HG03354 (cell line): ENCODE results near the gene SYT4.
"Not testable (repeated sequence)": the region's sequence is repeated elsewhere in the genome, so short reads cannot be mapped to it uniquely, and the experiment has no call there.

ENCODE experiments used
- ATAC-seq: cut with Tn5 transposase; IDR thresholded peaks from one replicate; pipeline ENCODE4 v1.9.1; 2021; ENCODE audit warnings: mild to moderate bottlenecking; ENCODE audit not compliant: unreplicated experiment, poor library complexity, severe bottlenecking

SYT4 gene

GRCh38 chr18:43277164-43277600, at the start of gene SYT4:
Gene SYT4, minus strand, starts transcription at chr18:43277490. Its CDS starts 209 bp downstream, at chr18:43277281.
- ATAC-seq: no peak

DNA sequence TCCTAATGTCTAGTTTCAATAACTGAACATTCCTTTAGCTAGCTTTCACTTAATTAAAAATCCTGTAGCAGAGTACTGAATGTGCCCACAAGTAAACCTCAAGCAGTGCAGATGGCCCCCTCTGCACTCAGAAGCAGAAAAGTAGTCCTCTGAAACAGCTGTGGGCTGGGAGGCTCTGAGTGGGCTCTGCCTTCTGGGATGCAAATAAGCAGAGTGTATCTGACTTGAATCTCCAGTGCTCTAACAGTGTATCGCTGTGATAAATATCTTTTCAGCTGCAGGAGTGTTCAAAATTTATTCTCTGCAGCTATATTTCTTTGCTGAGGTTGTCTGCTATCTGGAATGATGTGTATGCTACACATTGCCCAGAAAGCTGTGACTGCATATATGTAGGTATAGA, 44.8 kb upstream of the SYT4 start:
- no peak for ATAC-seq

DNA sequence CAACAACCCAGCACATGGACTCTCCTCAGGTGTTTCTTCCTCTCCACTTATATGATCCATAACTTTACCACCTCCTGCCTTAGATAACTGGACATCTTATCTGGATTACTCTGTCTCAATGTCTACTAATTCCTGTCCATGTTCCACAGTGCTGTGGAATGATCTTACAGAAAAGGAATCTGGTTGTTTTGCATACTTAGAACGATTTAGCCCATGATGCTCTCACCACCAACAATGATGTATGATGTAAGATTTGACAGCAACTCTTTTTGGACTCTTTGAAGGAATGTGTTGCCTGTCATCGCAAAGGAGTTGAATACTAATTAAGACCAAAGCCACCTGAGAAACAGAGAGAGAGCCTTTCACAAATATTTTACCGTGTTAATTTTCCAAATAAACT, 37.7 kb upstream of the SYT4 start:
- ATAC-seq: no peak

GRCh38 chr18:43312891-43313290, 35.6 kb upstream of the SYT4 start:
- ATAC-seq: no peak

DNA sequence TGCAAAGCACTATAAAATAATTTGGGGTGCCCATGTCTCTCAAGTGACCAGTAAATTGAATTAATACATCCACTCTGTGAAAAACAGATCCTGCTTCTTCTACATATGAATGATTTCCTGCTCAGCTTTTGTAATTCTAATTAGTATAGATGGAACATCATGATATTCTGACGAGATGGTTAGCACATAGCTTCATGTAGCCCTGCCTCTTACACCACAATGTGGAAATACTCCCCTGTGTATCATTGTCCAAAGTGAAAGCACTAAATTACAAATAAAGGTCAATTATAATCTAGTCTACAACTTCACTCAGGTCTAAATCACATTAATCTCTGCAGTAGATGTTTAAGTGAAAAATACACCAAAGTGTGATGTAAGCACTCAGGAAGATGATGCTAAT, 32.9 kb upstream of the SYT4 start:
- ATAC-seq: no peak

DNA sequence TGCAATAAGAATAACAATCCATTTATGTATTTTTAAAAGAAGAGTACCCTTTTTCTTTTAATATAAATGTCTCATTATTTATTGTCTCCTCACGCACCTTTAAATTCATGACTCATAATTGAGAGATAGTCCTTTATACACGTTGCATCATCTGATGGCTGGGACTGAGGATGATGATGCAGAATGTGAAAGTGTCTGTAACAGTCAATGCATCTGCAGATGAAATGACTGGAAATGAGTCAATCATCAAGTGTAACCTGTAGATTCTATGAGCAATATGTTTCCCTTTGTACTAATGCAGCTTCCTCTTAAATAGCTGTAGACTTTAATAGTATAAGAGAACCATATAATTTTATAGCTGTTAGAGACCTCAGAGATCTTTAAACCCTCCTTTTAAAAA, 26.1 kb upstream of the SYT4 start:
- ATAC-seq: no peak

GRCh38 chr18:43286187-43286586, 8.9 kb upstream of the SYT4 start:
- not testable (repeated sequence) for ATAC-seq

- no peak for ATAC-seq
Measured at GRCh38 chr18:43283299-43283698, 6.0 kb upstream of the SYT4 start.

DNA sequence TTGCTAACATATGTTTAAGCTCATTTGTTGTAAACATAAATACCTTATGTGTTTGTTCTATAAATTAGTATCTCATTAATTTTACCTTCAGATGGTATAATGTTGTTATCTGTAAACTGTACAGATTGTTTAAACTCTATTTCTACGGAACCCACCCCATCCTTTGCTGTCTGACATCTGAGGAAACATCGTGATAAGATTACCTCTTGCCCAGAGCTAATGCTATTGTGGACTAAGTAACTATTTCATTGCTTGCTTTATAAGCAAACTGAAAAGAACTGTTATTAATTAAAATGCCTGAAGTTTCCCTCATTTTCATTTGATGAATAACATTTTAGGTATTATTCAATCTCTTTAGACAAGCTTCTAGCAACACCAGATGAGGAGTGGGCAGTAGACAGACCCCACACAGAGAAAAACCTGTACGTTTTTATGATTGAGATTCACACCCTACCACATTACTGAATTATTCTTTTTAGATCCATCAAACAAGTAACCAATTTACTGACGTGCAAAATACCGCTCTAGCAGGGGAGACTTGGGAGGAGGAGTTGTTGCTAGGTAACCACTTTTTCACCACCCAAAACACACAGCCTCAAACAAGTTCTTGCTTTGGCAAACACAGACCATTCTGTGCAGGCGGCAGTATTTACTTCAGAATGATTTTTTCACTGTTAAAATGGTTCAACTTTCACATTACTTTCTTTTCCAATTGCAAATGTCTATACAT, 1.9 kb upstream of the SYT4 start:
- ATAC-seq: peak; percentile 90

- ATAC-seq: no peak
Measured at GRCh38 chr18:43278355-43278754, 1.1 kb upstream of the SYT4 start.

- no peak for ATAC-seq
Measured at GRCh38 chr18:43276491-43276890, 799 bp downstream of the SYT4 start.

- ATAC-seq: no peak
Measured at GRCh38 chr18:43275546-43275945, 1.7 kb downstream of the SYT4 start.

GRCh38 chr18:43274526-43274925, 2.8 kb downstream of the SYT4 start:
- ATAC-seq: no peak

GRCh38 chr18:43271593-43272432, 5.5 kb downstream of the SYT4 start:
- peak; percentile 92 for ATAC-seq

DNA sequence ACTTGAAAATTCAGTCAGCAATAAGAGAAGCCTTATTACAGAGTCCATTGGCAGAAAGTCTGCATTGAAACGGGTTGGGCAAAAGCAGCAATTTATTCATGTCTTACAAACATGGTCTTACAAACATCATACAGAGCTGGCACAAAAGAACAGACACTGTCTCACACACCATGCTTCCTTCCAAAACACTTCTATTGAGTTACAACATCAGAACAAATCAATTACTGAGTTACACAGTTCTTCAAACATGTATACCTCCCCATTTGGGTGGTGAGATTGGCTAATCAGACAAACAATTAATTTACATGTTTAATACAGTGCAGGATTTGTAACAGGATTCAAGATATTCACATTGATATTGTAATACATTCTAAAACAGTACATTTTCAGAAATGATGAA, 9.5 kb downstream of the SYT4 start:
- no peak for ATAC-seq

DNA sequence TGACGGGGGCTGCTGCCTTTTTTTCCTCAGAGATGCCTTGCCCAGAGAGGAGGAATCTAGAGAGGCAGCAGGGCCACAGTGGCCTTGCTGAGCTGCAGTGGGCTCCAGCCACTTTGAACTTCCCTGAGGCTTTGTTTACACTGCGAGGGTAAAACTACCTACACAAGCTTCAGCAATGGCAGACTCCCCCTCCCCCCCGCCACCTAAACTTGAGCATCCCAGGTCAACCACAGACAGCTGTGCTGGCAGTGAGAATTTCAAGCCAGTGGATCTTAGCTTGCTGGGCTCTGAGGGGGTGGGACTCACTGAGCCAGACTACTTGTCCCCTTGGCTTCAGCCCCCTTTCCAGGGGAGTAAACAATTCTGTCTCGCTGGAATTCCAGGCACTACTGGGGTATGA, 11.8 kb downstream of the SYT4 start:
- no peak for ATAC-seq

DNA sequence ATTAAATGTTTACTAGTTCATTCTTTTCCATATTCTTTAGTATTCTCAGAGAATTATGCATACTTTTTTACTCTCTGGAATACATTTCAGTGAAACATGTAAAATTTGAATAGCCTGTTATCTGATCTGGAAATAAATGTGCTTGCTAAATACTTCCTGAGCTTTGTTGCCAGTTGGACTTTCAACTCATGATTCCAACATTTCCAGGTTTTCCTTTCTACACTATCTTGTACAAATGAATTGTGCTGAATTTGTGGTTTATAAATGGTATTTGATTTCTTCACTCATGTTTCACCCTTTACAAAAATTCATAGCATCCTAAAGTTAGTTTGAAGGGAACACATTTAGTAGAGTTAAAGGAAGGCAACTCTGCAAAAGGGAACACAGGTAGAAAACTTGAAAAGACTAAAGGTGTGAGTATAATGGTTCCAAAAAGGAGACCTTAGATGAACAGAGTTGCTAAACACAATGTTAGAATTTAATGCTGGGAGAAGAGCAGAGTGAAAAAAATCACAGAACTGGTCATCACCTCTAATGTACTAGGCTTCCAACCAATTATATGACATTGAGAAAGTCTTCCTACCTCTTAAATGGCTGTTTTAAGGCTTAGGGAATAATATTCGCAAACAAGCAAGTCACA, 28.6 kb downstream of the SYT4 start:
- no peak for ATAC-seq

- no peak for ATAC-seq
Measured at GRCh38 chr18:43247944-43248343, 29.3 kb downstream of the SYT4 start.

GRCh38 chr18:43238429-43238828, 38.9 kb downstream of the SYT4 start:
- ATAC-seq: no peak

DNA sequence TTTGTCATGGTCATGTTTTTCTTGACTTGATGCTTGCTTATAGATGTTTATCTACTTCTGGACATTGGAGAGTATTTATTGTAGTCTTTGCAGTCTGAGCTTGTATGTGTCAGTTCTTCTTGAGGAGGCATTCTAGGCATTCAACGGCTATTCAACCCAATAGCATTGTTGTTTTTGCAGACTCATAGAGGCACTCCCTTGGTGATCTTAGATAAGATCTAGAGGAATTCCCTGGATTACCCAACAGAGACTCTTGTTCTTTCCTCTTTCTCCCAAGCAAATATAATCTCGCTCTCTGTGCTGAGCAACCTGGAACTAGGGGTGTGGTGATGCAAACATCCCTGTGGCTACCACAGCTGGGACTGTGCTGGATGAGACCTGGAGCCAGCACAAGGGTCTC, 40.4 kb downstream of the SYT4 start:
- no peak for ATAC-seq

DNA sequence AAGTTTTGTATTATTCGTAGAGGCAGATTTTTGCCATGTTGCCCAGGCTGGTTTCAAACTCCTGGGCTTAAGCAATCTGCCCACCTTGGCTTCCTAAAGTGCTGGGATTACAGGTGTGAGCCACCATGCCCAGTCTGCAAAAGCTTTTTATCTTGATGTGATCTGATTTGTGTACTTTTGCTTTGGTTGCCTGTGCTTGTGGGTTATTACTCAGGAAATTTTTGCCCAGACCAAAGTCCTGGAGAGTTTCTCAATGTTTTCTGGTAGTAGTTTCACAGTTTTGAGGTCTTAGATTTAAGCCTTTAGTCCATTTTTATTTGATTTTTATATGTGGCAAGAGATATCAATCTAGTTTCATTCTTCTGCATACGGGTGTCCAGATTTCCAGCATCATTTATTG, 42.4 kb downstream of the SYT4 start:
- no peak for ATAC-seq
